ENCODE measurements around the gene NAA15.
"Not testable (repeated sequence)": the region's sequence is repeated elsewhere in the genome, so short reads cannot be mapped to it uniquely, and the experiment has no call there.

The NAA15 gene

DNA sequence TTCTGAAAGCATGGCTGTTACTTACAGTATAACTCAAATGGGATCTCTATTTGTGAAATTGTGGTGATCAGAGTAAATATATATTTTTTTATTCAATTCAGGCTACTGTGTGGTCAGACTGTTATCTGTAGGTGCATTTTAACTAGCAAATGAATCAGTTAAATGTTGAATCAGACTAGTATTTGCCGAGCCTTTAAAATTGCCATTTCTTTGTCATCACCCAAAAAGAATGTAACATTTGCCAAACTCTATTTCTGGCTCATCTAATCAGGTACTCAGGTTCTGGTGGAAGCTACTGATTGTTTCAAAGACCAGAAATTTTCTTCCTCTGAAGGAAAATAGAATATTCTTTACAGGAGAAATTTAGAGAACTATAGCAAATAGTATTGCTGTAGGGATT is 1.8 kb upstream of the NAA15 start:
- DNase-seq = no peak

DNA sequence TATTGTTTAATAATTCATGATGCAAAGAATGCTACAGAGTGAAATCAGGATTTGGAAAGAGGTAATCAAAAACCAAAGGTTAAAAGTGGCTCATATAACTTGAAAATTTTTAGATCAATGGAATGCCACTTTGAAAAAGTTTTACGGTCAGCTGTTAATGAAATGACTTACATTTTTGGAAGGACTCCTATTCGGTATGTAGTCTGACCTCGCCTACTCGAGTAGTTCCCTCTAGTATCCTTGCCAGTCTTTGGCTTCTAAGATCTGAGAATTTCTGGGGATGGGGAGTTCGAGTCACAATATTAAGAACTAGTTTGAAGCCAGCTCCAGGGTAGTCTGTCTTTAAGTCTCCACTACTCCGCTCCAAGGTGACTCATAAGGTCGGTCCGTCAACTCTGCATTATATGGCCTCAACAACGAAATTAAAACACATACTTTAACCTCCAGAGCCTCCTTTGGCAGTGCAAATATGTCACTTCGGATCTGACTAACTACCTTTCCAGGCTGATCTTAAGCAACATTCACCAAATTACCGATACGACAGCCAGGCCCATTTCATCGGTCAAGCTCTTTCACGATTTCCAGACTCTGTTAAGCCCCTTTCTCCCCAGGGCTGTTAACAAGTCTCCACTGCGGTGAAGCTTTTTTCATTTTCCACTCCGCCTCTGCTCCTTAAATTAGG is 733 bp upstream of the NAA15 start:
- peak; percentile 33 for DNase-seq

DNA sequence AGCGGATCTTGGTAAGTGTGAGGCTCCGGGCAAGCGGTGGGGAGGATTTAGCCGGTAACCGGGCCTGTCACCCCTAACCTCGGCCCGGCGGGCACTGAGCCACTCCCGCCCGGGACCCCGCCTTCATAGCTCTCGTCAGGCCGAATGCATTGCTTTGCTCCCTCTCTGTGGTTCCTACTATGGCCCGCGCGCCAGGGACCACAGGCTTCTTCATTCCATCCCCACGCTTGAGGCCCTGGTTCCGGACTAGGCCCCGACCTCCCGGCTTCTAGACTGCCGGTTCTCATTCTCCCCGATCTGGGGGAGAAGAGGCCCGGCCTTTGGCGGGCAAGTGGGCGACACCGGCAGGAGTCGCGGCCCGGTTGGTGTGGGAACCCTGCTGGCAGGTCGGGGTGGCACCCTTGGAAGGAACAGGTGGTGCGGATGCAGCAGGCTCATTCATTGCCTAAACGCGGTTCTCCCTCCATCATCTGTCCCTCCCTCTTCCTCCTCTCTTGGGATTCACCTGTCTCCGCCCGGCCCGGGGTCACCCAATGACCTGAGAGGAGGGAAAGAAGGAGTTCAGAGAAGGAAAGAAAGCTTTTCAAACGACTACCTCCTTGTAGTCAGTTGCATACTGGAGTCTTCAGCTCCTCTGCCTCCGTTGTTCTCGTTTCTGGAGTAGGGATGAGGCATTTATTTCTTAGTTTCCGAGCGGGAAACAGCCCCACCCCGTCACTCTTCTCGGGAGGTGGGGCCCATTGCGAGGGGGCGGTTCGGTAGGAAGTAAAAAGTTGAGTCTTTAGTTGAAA is 711 bp downstream of the NAA15 start, which contains the start of gene NDUFC1:
TSS of gene NDUFC1 (minus strand) at position 657 of the 791 bp plus-strand sequence. CDS start 6,679 bp downstream, outside the sequence.
- DNase-seq = peak; percentile 59

DNA sequence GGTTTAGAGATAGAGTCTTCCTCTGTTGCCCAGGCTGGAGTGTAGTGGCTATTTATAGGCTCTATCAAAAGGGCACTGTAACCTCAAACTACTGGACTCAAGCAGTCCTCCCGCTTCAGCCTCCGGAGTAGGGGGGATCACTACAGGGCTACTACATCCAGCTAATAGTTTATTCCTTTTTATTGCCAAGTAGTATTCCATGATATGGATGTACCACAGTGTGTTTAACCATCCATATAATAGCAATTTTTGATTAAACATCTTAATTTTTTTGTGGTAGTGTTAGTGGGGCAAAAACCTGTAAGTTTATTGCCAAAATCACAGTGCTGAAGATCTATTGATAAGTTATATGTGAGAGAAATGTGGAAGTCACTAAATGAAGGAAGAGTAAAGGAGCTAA is 3.6 kb downstream of the NAA15 start:
- no peak for DNase-seq

DNA sequence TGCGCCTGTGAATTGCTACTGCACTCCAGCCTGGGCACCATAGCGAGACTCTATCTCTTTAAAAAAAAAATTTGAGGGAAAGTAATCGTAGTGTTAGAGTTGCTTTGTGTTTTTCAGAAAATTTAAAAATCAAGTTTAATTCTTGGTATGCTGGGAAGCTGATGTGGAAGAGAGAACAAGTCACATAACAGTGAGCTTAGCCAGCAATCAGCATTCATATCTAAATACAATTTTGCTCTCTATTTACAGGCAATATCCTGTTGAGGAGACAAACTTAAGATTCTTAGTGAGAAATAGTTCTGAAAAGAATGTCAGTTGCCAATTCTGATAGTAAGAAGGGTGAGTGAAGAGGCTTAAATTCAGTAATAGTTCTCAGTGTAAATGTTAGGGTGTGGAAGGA is 10.6 kb downstream of the NAA15 start:
- DNase-seq = no peak

DNA sequence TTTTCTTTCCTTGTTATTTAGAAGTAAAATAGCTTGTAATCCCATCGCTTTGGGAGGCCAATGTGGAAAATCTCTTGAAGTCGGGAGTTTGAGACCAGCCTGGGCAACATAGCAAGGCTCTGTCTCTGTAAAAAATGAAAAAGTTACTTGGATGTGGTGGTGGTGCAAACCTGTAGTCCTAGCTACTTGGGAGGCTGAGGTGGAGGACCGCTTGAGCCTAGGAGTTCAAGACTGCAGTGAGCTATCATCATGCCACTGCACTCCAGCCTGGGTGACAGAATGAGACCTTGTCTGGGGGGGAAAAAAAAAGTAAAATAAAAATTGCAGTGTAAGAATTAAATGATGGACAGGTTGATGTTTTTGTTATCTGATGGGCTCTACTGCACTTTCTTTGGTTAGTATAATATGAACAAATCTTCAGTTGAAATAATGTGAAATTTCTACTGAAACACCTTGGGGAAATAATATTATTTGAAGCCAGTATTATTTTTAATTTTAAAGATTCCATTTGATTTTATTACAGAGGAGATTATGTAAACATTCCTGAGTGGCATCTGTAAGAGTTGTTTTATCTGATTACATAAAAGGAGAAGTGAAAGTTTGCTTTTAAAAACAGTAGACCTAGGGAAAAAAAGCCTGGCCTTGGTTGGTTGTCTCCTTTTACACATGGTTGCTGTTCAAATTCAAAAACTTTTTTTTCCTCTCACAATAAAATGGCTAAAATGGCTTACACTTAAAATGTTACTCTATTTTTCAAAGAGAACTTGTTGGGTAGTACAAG is 11.4 kb downstream of the NAA15 start:
- no peak for DNase-seq

DNA sequence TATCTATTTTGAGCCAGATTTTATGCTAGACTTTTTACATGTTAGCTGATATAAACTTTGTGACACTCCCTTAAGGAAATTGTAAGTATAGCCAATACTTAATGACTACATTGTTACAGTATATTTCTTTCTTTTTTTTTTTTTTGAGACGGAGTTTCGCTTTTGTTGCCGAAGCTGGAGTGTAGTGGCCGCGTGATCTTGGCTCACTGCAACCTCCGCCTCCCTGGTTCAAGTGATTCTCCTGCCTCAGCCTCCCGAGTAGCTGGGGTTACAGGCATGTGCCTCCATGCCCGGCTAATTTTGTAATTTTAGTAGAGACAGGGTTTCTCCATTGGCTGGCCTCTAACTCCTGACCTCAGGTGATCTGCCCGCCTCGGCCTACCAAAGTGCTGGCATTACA is 12.1 kb downstream of the NAA15 start:
- DNase-seq = not testable (repeated sequence)

DNA sequence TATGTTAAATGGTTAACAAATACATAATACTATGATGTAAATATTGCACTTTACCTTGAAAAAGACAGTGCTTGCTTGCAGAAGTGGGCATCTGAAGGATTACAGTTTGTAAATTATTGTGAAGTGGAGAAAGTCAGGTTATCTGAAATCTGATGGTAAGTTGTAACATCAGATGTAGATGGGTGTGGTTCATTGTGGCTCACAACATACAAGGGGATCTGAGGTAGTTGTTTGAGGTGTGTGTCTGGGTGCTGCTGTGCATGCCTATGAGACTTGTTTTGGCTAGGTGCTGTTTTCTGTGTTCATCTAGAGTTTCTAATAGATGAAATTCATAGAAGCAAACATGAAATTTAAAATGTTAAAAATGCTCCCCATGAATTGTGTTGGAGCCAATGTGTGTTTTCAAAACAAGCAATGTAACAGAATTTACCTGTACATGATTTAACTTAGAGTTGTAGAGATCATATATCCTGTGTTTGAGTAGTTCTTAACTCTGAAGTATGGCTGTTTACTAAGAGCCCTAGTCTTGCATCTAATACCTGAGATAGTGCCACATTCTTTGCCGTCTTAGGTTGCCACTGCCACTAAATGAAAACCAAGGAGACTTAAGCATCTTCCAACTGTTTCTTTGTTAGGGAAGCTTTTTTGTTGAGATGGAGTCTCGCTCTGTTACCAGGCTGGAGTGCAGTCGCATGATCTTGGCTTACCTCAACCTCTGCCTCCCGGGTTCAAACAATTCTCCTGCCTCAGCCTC is 12.9 kb downstream of the NAA15 start:
- no peak for DNase-seq

DNA sequence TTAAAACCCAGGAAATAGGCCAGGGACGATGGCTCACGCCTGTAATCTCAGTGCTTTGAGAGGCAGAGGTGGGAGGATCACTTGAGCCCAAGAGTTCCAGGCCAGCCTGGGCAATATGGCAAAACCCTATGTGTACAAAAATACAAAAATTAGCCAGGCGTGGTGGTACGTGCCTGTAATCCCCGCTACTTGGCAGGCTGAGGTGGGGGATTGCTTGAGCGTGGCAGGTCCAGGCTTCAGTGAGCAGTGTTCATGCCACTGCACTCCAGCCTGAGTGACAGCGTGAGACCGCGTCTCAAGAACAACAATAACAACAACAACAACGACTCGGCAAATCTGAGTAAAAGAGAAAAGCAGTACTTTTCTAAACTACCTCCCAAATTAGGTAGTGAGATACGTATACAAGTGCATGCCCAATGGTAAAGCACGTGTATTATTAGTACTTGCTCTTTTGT is 13.9 kb downstream of the NAA15 start:
- DNase-seq = no peak

DNA sequence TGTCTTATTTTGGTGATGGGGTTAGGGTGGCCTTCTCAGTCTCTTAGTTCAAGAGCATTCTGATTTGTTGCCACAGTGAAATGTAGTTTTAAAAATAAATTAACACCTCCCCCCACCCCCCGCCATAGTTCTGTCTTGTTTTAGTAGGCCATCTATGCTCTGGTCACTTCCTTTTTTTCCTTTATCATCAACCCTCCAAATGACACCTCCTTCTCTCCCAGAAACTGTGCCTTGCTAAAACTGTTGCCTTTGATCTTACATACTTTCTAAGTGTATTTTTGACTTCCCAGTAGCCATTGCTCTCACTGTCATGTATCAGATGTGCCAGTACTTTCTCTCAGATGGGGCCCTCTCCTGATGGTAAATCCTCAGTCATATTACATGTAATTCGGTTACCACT is 15.4 kb downstream of the NAA15 start:
- no peak for DNase-seq

DNA sequence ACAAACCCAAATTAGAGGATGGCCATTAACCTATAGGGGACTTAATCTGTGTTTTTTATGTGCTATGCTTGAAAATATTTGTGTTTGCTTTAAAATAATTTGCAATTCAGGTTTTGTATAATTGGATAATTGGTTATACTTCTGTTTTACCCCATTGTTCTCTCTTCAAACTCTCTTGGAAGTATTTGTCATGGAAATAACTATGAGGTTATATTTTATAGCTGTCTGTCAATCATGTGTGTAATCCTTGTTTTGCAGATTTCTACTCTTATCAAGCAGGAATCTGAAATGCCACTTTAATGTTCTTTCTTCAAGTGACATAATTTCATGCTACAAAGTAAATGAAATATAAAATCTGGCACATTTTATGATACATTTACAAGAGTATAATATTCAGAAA is 16.3 kb downstream of the NAA15 start:
- no peak for DNase-seq

DNA sequence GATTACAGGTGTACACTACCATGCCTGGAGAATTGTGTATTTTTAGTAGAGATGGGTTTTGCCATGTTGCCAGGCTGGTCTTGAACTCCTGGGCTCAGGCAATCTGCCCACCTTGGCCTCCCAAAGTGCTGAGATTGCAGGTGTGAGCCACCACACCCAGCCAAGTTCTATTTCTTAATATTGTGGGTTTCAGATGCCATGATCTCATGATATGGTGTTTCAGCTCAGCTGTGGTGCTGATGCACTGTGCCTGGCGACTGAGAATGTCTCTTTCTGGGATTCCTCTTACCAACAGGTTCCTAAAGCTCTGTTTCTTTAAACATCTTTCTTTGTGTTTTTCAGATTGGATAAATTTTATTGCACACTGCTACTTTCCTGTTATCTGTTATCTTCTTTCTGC is 18.3 kb downstream of the NAA15 start:
- DNase-seq = no peak

DNA sequence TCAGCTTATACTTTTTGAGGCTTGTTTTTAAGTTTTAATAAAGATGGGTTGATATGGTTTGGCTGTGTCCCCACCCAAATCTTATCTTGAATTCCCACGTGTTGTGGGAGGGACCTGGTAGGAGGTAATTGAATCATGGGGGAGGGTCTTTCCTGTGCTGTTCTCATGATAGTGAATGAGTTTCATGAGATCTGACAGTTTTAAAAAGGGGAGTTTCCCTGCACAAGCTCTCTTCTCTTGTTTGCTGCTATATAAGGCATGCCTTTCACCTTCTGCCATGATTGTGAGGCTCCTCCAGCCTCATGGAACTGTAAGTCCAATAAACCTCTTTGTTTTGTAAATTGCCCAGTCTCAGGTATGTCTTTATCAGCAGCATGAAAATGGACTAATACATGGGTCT is 20.8 kb downstream of the NAA15 start:
- not testable (repeated sequence) for DNase-seq

DNA sequence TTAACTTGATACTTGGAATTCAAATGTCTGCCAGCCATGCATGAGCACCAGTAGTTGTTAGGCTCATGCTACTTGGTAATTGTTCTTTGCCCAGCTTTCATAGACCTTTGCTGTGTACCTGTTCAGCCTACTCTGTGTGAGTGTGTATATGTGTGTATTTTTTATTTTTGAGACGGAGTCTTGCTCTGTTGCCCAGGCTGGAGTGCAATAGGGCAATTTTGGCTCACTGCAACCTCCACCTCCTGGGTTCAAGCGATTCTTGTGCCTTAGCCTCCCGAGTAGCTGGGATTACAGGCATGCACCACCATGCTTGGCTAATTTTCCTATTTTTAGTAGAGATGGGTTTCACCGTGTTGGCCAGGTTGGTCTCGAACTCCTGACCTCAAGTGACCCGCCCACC is 21.2 kb downstream of the NAA15 start:
- not testable (repeated sequence) for DNase-seq

DNA sequence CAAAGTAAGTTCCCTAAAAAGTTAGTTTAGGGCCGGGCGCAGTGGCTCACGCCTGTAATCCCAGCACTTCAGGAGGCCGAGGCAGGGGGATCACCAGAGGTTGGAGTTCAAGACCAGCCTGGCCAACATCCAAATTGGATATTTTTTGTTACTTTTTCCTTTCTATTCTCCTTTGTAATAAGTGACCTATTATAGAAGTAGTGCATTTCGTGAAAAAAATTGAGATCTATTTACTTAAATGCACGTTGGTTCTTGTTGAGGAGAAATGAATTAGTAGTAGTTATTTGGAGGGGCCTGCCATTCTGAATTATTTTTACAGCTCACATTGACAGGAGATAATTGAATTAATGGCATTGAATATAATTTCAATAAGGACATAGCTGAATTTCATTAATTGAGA is 23.3 kb downstream of the NAA15 start:
- no peak for DNase-seq

DNA sequence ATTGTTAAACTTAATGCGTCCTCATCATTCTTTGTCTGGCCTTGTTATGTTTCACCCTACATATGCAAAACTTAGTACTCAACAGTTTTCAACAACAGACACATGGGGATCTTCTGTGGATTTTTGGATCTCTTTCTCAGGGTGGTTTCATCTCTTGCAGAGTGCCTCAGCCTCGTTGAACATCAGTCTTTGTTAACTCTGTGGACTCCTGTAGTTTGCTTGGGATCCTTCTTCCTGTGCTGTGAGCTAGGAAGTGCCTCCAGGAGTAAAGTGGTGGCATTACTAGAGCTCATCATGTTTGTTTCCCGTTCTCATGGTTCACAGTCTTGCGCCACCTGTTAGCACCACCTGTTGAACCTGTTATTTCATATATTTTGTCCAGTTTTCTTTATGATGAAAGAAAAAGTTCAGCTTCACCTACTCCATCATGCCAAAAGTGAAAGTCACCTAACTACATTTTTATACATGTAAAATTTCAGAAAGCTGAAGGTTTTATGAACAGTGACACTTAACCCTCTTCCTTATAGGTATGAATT is 28.4 kb downstream of the NAA15 start:
- no peak for DNase-seq

DNA sequence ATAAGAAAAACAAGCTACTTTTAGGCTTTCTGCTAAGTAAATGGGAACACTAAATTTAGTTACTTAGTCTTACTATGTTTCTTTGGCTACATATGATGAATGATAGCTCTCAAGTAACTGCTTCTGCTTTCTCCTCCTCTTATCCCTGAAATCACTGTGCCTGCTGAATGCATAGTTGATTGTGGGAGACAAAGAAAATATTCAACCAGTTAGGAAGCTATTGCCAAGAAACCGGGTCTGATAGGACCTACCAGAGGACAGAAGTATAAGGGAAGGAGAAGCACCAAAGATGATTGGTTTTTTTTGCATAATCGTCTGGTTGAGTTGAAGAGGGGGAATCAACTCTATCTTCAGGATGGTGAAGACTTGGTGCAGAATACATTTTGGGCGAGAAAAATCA is 29.0 kb downstream of the NAA15 start:
- DNase-seq = no peak

DNA sequence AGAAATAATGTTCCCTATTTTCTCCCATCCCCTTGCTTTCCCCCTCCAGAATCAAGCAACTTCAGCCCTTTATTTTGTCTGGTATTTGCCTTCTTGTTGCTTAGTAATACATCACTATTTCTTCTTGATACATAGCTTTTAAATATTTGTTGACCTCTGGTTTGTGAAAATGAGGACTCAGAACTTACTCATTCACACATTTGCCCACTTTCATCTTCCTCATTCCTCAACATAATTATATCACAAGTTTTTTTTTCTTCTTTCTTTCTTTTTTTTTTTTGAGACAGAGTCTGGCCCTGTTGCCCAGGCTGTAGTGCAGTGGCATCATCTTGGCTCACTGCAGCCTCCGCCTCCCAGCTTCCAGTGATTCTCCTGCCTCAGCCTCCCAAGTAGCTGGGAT is 29.9 kb downstream of the NAA15 start:
- DNase-seq = no peak

DNA sequence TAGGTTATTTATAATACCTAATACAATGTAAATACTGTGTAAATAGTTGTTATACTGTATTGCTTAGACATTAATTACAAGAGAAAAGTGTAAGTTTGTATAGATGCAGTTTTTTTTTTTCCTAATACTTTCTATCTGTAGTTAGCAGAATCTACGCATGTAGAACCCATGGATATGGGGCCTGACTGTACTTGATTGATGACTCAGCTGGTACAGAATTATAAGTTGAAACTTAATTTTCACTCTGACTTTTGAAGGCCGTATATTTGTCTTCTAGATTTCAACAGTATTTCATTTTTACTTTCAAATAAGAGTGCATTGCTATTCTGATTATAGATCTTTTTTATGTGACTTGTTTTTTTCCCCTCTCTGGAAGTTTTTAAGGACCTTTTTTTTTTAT is 31.7 kb downstream of the NAA15 start:
- no peak for DNase-seq

DNA sequence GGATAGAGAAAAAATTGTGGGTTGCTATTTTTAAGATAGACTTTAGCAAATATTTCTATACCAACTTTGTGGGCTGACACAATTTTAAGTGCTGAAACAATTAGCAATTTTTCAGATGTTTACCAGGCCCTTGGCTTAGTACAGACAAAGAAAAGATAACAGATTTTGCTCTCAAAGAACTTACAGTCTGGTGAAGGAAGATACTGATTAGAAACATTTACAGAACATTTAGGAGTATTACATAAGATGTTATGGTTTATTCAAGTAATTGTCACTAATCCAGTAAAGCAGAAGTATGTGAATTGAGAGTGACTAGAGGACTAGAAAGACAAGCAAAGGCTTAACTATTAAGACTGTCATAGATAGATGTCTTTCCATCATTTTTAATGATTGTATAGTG is 36.3 kb downstream of the NAA15 start:
- no peak for DNase-seq

DNA sequence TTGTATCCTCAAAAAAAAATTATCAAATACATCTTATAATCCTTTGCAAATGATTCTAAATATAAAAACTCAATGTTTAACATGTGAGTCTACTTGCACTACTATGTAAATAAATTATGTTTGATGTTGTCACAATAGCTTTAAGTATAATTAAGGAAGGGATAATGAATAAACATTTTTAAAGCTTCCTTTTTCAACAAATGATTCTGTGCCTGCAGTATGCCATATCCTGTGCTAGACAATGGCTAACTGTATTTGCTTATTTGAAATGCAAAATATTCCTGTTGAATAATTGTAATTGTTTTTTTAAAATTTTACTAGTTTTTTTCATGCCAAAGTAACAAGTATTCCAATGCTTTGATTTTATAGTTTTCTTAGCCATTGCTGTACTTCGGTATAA is 60.0 kb downstream of the NAA15 start:
- DNase-seq = no peak

DNA sequence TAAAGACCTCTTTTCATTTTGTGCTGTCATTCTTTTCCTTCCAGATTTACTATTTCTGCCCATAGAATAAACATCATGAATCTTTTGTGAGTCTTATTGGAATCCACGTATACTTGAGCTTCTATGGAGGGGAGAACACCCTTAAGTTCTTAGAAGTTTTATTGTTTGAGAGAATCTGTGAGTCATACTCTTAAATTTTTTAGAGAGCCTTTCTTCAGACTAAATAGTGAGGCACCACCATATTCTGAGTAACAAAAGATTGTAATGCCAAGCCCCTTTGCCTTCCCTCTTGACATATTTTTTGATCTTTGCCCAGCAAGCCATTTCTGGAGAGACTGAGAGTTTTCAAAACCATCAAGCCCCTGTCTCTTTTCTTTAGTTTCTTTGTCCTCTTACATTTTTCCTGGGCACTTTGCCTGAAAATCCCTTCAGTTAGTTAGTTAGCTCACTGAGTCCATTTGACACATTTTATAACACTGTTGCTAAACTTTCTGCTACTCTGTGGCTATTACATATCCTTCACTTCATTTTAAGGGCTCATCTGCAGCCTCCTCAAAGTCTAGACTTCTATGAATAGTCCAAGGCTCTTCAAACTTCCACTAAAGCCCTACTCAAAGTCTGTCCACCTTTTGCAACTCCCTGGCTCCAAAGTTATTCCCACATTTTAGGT is 66.3 kb downstream of the NAA15 start:
- DNase-seq = no peak

All from NCI-H146 (cell line).